Ishikawa (cell line): ENCODE data around the gene CALD1.

Source experiments
- CEBPB ChIP-seq: IDR thresholded peaks from 2 replicates; pipeline ENCODE4 v1.6.1; 2012
- CREB1 ChIP-seq: IDR thresholded peaks from 2 replicates; pipeline ENCODE4 v1.6.1; 2012; ENCODE audit warnings: low read depth
- EGR1 ChIP-seq: IDR thresholded peaks from 2 replicates; pipeline ENCODE4 v1.6.1; 2012
- EP300 ChIP-seq: IDR thresholded peaks from 2 replicates; pipeline ENCODE4 v1.6.1; 2012; ENCODE audit warnings: borderline replicate concordance
- FOXM1 ChIP-seq: IDR thresholded peaks from 2 replicates; pipeline ENCODE4 v1.6.1; 2012; ENCODE audit warnings: low read depth, borderline replicate concordance
- MAX ChIP-seq: IDR thresholded peaks from 2 replicates; pipeline ENCODE4 v1.6.1; 2012
- NFIC ChIP-seq: IDR thresholded peaks from 2 replicates; pipeline ENCODE4 v1.6.1; 2012
- RAD21 ChIP-seq: IDR thresholded peaks from 2 replicates; pipeline ENCODE4 v1.6.1; 2012; ENCODE audit warnings: low read depth
- REST ChIP-seq: IDR thresholded peaks from 2 replicates; pipeline ENCODE4 v1.6.1; 2012; ENCODE audit warnings: low read depth, mild to moderate bottlenecking
- TAF1 ChIP-seq: IDR thresholded peaks from 2 replicates; pipeline ENCODE4 v1.6.1; 2012; ENCODE audit warnings: low read depth, mild to moderate bottlenecking
- TCF12 ChIP-seq: IDR thresholded peaks from 2 replicates; pipeline ENCODE4 v1.6.1; 2012; ENCODE audit warnings: low read depth
- TEAD4 ChIP-seq: IDR thresholded peaks from 2 replicates; pipeline ENCODE4 v1.6.1; 2012
- USF1 ChIP-seq: IDR thresholded peaks from 2 replicates; pipeline ENCODE4 v1.6.1; 2012
- YY1 ChIP-seq: IDR thresholded peaks from 2 replicates; pipeline ENCODE4 v1.6.1; 2012; ENCODE audit warnings: low read depth
- ZBTB7A ChIP-seq: IDR thresholded peaks from 2 replicates; pipeline ENCODE4 v1.6.1; 2012; ENCODE audit warnings: low read depth

The CALD1 gene

GRCh38 chr7:134947329-134947728 lies 167.9 kb downstream of the CALD1 start:
- no peak for TF ChIP-seq NFIC
- TF ChIP-seq TCF12, result no peak

- TF ChIP-seq MAX, result no peak
- TF ChIP-seq NFIC, result no peak
- no peak for TF ChIP-seq FOXM1
- TF ChIP-seq EP300, result no peak
- no peak for TF ChIP-seq TAF1
- no peak for TF ChIP-seq CEBPB
- no peak for TF ChIP-seq EGR1
- no peak for TF ChIP-seq TEAD4
- TF ChIP-seq USF1, result no peak
- TF ChIP-seq TCF12, result no peak
- TF ChIP-seq RAD21, result no peak
- no peak for TF ChIP-seq ZBTB7A
- TF ChIP-seq CREB1, result no peak
Measured at GRCh38 chr7:134947831-134948230, 168.4 kb downstream of the CALD1 start.

- TF ChIP-seq USF1 (no peak), YY1 (no peak), TCF12 (no peak), REST (no peak), EP300 (no peak), ZBTB7A (no peak), TAF1 (no peak), RAD21 (no peak), CREB1 (no peak), EGR1 (no peak), MAX (no peak), CEBPB (no peak)
Measured at GRCh38 chr7:134948246-134948645, 168.8 kb downstream of the CALD1 start.

GRCh38 chr7:134948736-134949135 lies 169.3 kb downstream of the CALD1 start:
- TF ChIP-seq USF1 (no peak), MAX (no peak), FOXM1 (no peak), TCF12 (no peak)

GRCh38 chr7:134949171-134949570 lies 169.7 kb downstream of the CALD1 start:
- no peak for TF ChIP-seq FOXM1
- TF ChIP-seq CEBPB, result no peak
- TF ChIP-seq EP300, result no peak
- TF ChIP-seq TAF1, result no peak
- TF ChIP-seq ZBTB7A, result no peak
- TF ChIP-seq TEAD4, result no peak
- TF ChIP-seq YY1, result no peak
- TF ChIP-seq MAX, result no peak
- TF ChIP-seq EGR1, result no peak
- no peak for TF ChIP-seq REST
- no peak for TF ChIP-seq USF1
- TF ChIP-seq RAD21, result no peak
- TF ChIP-seq NFIC, result no peak
- TF ChIP-seq TCF12, result no peak
- no peak for TF ChIP-seq CREB1
